ENCODE results near the gene GPX6. TPM values are rescaled to one million over a fixed set of nuclear protein-coding genes. Genes with fewer than 3 reads are reported as not detected.

The GPX6 gene
- total and polyA plus RNA-seq, 2 donors (not counting 3 experiments of a cell fraction or from before 2014, with no cell fraction given) = not detected

DNA sequence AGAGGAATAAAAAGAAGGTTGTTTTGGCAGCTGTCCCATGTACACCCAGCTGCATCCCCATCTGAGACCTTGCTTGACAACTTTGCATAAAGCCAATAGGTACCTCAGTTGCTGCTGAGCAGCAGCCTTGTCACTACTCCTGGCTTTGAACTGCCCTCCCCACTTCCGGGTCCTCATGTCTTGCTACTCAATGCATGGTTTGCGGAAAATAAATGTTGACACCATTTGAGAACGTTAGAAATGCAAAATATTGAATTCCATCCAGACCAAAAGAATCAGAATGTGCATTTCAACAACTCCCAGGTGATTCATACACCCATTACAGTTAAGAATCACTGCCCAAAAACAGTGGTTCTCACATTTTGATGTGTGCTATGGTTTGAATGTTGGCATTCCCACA lies 43.0 kb upstream of the GPX6 start:
- H3K9me1 ChIP-seq (replicated peaks; ENCODE audit: control insufficient read depth, extremely low read depth, insufficient read depth, low read length) = no peaks in the 10 kb centered on the region
- H3K36me3 ChIP-seq (ENCODE audit: control insufficient read depth in 2 of 2, extremely low read depth in 1 of 2, insufficient read depth in 2 of 2, low read length in 2 of 2) = no peaks in the 10 kb centered on the region
- no TSS peak for BruUV-seq (replicated peaks)
- no peak overlapping the region for H3K27ac ChIP-seq (ENCODE audit: insufficient read depth, low read depth, low read length)
- H3K9ac ChIP-seq (replicated peaks; ENCODE audit: extremely low read depth, insufficient read depth, low read length) = no peak overlapping the region
- H3K4me3 ChIP-seq (replicated peaks in 1 of 3; ENCODE audit: insufficient read depth in 1 of 3, low read depth in 1 of 3, low read length in 3 of 3) = no peak overlapping the region
- H4K20me1 ChIP-seq (replicated peaks; ENCODE audit: control insufficient read depth, extremely low read depth, insufficient read depth, low read length) = no peaks in the 10 kb centered on the region
- no peaks in the 10 kb centered on the region for H3K79me2 ChIP-seq (ENCODE audit: control insufficient read depth, insufficient read depth, low read length)
- DNase-seq (ENCODE audit: low read depth, low spot score) = no peak
- no peak for FAIRE-seq
- ChIA-PET CTCF (no interaction called here), POLR2A (no interaction called here)
- H3K27me3 ChIP-seq (ENCODE audit: control insufficient read depth in 2 of 2, insufficient read depth in 2 of 2, low read length in 2 of 2) = peaks cover 3 to 9% of the 10 kb centered on the region in 2 experiments
- TF ChIP-seq JUN (IDR thresholded peaks at IDR 0.05; ENCODE audit: borderline replicate concordance, insufficient read depth, insufficient read length, low read depth) (no peak), EZH2 (IDR thresholded peaks at IDR 0.05; ENCODE audit: borderline replicate concordance, low read depth, low read length, severe bottlenecking) (no peak), MAX (IDR thresholded peaks at IDR 0.05; ENCODE audit: insufficient read depth, insufficient read length) (no peak), POLR2AphosphoS5 (IDR thresholded peaks at IDR 0.05; ENCODE audit: insufficient read depth, low read depth, low read length) (no peak), GATA2 (IDR thresholded peaks at IDR 0.05; ENCODE audit: insufficient read depth, insufficient read length, low read depth, low read length) (no peak), POLR2A (IDR thresholded peaks at IDR 0.05; ENCODE audit: low read depth, low read length) (no peak), FOS (IDR thresholded peaks at IDR 0.05; ENCODE audit: borderline replicate concordance, insufficient read depth, low read length) (no peak), MYC (IDR thresholded peaks at IDR 0.05; ENCODE audit: low read depth, low read length) (no peak)
- TF ChIP-seq, protein P1, sequence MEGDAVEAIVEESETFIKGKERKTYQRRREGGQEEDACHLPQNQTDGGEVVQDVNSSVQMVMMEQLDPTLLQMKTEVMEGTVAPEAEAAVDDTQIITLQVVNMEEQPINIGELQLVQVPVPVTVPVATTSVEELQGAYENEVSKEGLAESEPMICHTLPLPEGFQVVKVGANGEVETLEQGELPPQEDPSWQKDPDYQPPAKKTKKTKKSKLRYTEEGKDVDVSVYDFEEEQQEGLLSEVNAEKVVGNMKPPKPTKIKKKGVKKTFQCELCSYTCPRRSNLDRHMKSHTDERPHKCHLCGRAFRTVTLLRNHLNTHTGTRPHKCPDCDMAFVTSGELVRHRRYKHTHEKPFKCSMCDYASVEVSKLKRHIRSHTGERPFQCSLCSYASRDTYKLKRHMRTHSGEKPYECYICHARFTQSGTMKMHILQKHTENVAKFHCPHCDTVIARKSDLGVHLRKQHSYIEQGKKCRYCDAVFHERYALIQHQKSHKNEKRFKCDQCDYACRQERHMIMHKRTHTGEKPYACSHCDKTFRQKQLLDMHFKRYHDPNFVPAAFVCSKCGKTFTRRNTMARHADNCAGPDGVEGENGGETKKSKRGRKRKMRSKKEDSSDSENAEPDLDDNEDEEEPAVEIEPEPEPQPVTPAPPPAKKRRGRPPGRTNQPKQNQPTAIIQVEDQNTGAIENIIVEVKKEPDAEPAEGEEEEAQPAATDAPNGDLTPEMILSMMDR (IDR thresholded peaks at IDR 0.05; ENCODE audit: extremely low read depth in 1 of 2, insufficient read depth in 1 of 2, low read depth in 1 of 2, low read length in 2 of 2) = no peak
- intact Hi-C loops (cut with micrococcal nuclease) (no loop called here), dilution Hi-C loops (cut with MboI; ENCODE audit: extremely low pct_ligation_motif_present, low sequenced_read_pairs) (no loop called here)
- H3K9me3 ChIP-seq (replicated peaks; ENCODE audit: control insufficient read depth, insufficient read depth, low read length) = no peaks in the 10 kb centered on the region
- no peak overlapping the region for H3K4me2 ChIP-seq (ENCODE audit: insufficient read depth, low read length)
- no peaks in the 10 kb centered on the region for H3K4me1 ChIP-seq (ENCODE audit: control insufficient read depth, extremely low read depth, insufficient read depth, low read length)
- H2AFZ ChIP-seq (ENCODE audit: low read depth, low read length) = no peak overlapping the region

All from endothelial cell of umbilical vein (primary cell).